Peyer's patch (tissue), 4 donors: ENCODE results near the gene TLK2. TPM values are rescaled to one million over a fixed set of nuclear protein-coding genes. Genes with fewer than 3 reads are reported as not detected.

ENCODE experiments used
- DNase-seq, 3 donors: peaks; one replicate each; pipeline ENCODE4 v3.0.0-alpha.2; 2017 to 2019
- H3K27ac ChIP-seq, 4 donors: fragments of 200-600 bp; sonication (generic); one replicate each; pipeline ENCODE4 v1.5.1; 2016 to 2019
- H3K27me3 ChIP-seq, 2 donors: fragments of 200-600 bp; sonication (generic); one replicate each; pipeline ENCODE4 v1.5.1; 2019
- H3K36me3 ChIP-seq, 3 donors: fragments of 200-600 bp; sonication (generic); one replicate each; pipeline ENCODE4 v1.5.1; 2016 to 2019
- H3K4me1 ChIP-seq, 4 donors: fragments of 200-600 bp; sonication (generic); one replicate each; pipeline ENCODE4 v1.5.1; 2016 to 2019
- H3K4me3 ChIP-seq, 4 donors: fragments of 200-600 bp; sonication (generic); 1 replicate in 3 of 4; 2 replicates in 1 of 4; pipeline ENCODE4 v1.5.1; 2016 to 2019; ENCODE audit warnings: mild to moderate bottlenecking in 1 of 4
- H3K9me3 ChIP-seq, 4 donors: fragments of 200-600 bp; sonication (generic); one replicate each; pipeline ENCODE4 v1.5.1; 2016 to 2019; ENCODE audit warnings: mild to moderate bottlenecking in 1 of 4
- CTCF ChIP-seq, 6 experiments: fragments of 450-650 bp in 4 of 6; fragments of 200-600 bp in 2 of 6; sonication (generic) in 1 of 6; IDR thresholded peaks; one replicate each; pipeline ENCODE4 v1.5.1; 2017 to 2019; ENCODE audit warnings: antibody characterized with exemption in 6 of 6, mild to moderate bottlenecking in 3 of 6, moderate library complexity in 1 of 6
- POLR2A ChIP-seq, 2 donors: fragments of 450-650 bp; IDR thresholded peaks; one replicate each; pipeline ENCODE4 v1.5.1; 2017; ENCODE audit warnings: antibody characterized with exemption in 2 of 2, mild to moderate bottlenecking in 2 of 2, moderate library complexity in 2 of 2
- total RNA-seq, 4 donors: library from RNA; depleted of rRNA; stranded (reverse); fragments of >200 nt; gene quantifications; one replicate each; pipeline ENCODE4 v1.1.0, GENCODE V29; 2016

Gene TLK2
- total RNA-seq, 4 donors from 2014 or later, result 33.8 to 65.2 (median 49.3) TPM

GRCh38 chr17:62562656-62563055, 84.0 kb downstream of the TLK2 start:
- TF ChIP-seq POLR2A (IDR thresholded peaks at IDR 0.05) (no peak), CTCF (IDR thresholded peaks at IDR 0.05) (no peak)
- peaks cover 0 to 52% (median 0%) of the 10 kb centered on the region in 3 donors for H3K36me3 ChIP-seq

GRCh38 chr17:62565817-62566216, 87.2 kb downstream of the TLK2 start:
- peaks cover 0 to 50% (median 0%) of the 10 kb centered on the region in 3 donors for H3K36me3 ChIP-seq
- H3K9me3 ChIP-seq, result no peaks in the 10 kb centered on the region
- TF ChIP-seq POLR2A (IDR thresholded peaks at IDR 0.05) (no peak), CTCF (IDR thresholded peaks at IDR 0.05) (no peak)
- no peaks in the 10 kb centered on the region for H3K4me1 ChIP-seq
- H3K27ac ChIP-seq, result no peak overlapping the region
- no peak for DNase-seq
- H3K4me3 ChIP-seq, result no peak overlapping the region
- no peaks in the 10 kb centered on the region for H3K27me3 ChIP-seq

More at GRCh38 chr17:62562656-62563055, 84.0 kb downstream of the TLK2 start:
- H3K27me3 ChIP-seq, result no peaks in the 10 kb centered on the region
- DNase-seq, result no peak
- H3K9me3 ChIP-seq, result no peaks in the 10 kb centered on the region
- H3K27ac ChIP-seq, result no peak overlapping the region
- no peak overlapping the region for H3K4me3 ChIP-seq
- no peaks in the 10 kb centered on the region for H3K4me1 ChIP-seq

- H3K4me1 ChIP-seq, result no peaks in the 10 kb centered on the region
- peaks cover 0 to 51% (median 0%) of the 10 kb centered on the region in 3 donors for H3K36me3 ChIP-seq
- TF ChIP-seq POLR2A (IDR thresholded peaks at IDR 0.05), result no peak
- H3K27me3 ChIP-seq, result no peaks in the 10 kb centered on the region
- no peak for DNase-seq
- H3K4me3 ChIP-seq, result no peak overlapping the region
- no peaks in the 10 kb centered on the region for H3K9me3 ChIP-seq
- no peak overlapping the region for H3K27ac ChIP-seq
Observed at GRCh38 chr17:62566996-62567578, 88.5 kb downstream of the TLK2 start.

GRCh38 chr17:62572488-62572887, 93.9 kb downstream of the TLK2 start:
- Histone ChIP-seq H3K27me3 (no peaks in the 10 kb centered on the region), H3K9me3 (no peaks in the 10 kb centered on the region), H3K4me1 (no peaks in the 10 kb centered on the region), H3K36me3 (peaks cover 0 to 52% (median 0%) of the 10 kb centered on the region in 3 donors), H3K4me3 (no peak overlapping the region), H3K27ac (no peak overlapping the region)
- TF ChIP-seq CTCF (IDR thresholded peaks at IDR 0.05) (no peak), POLR2A (IDR thresholded peaks at IDR 0.05) (no peak)
- DNase-seq, result no peak

- Histone ChIP-seq H3K27ac (peak overlapping the region in 1 of 4 donors; percentile 25), H3K27me3 (no peaks in the 10 kb centered on the region), H3K4me3 (no peak overlapping the region), H3K4me1 (no peaks in the 10 kb centered on the region), H3K9me3 (no peaks in the 10 kb centered on the region), H3K36me3 (peaks cover 0 to 56% (median 0%) of the 10 kb centered on the region in 3 donors)
- no peak for DNase-seq
- no peak for TF ChIP-seq POLR2A (IDR thresholded peaks at IDR 0.05)
- TF ChIP-seq CTCF (IDR thresholded peaks at IDR 0.05), result no peak
Observed at GRCh38 chr17:62572888-62573401, 94.3 kb downstream of the TLK2 start.

- H3K36me3 ChIP-seq, result peaks cover 0 to 56% (median 0%) of the 10 kb centered on the region in 3 donors
- H3K27me3 ChIP-seq, result no peaks in the 10 kb centered on the region
- no peaks in the 10 kb centered on the region for H3K9me3 ChIP-seq
- no peak for DNase-seq
- H3K27ac ChIP-seq, result peak overlapping the region in 1 of 4 donors; percentile 25
- TF ChIP-seq POLR2A (IDR thresholded peaks at IDR 0.05), result no peak
- TF ChIP-seq CTCF (IDR thresholded peaks at IDR 0.05), result no peak
- no peak overlapping the region for H3K4me3 ChIP-seq
- H3K4me1 ChIP-seq, result no peaks in the 10 kb centered on the region
Observed at GRCh38 chr17:62573480-62574117, 95.0 kb downstream of the TLK2 start.
